Mesenchymal stem cell (in vitro differentiated cells and primary cell): ENCODE data around the gene ACMSD.
"Not testable (repeated sequence)": the region's sequence is repeated elsewhere in the genome, so short reads cannot be mapped to it uniquely, and the experiment has no call there.

Experiments used
- DNase-seq: peaks from one replicate; pipeline ENCODE4 v3.0.0-alpha.2; 2013
- H2AFZ ChIP-seq: one replicate; pipeline ENCODE4 v1.6.1; 2013; ENCODE audit warnings: low read depth, mild to moderate bottlenecking, control low read depth, inconsistent platforms, low read length, moderate library complexity
- H2AK5ac ChIP-seq: 2 replicates; pipeline ENCODE4 v1.6.1; 2013; ENCODE audit warnings: low read length, moderate library complexity, mild to moderate bottlenecking, inconsistent platforms; ENCODE audit not compliant: severe bottlenecking
- H2BK120ac ChIP-seq: one replicate; pipeline ENCODE4 v1.6.1; 2013; ENCODE audit warnings: low read depth, mild to moderate bottlenecking, inconsistent platforms, low read length, moderate library complexity
- H2BK12ac ChIP-seq, 2 experiments: one replicate each; pipeline ENCODE4 v1.6.1; 2013; ENCODE audit warnings: inconsistent platforms in 2 of 2, low read length in 2 of 2, mild to moderate bottlenecking in 2 of 2, moderate library complexity in 2 of 2, control low read depth in 1 of 2
- H2BK15ac ChIP-seq: one replicate; pipeline ENCODE4 v1.6.1; 2013; ENCODE audit warnings: mild to moderate bottlenecking, low read depth, inconsistent platforms; ENCODE audit not compliant: poor library complexity, severe bottlenecking
- H2BK5ac ChIP-seq: 2 replicates; pipeline ENCODE4 v1.6.1; 2013; ENCODE audit warnings: low read depth, mild to moderate bottlenecking, low read length, control low read depth, inconsistent platforms; ENCODE audit not compliant: poor library complexity, severe bottlenecking
- H3K14ac ChIP-seq, 2 experiments: one replicate each; pipeline ENCODE4 v1.6.1; 2013; ENCODE audit warnings: inconsistent platforms in 2 of 2, low read length in 2 of 2, control low read depth in 1 of 2, mild to moderate bottlenecking in 1 of 2, moderate library complexity in 1 of 2
- H3K18ac ChIP-seq, 2 experiments: one replicate each; pipeline ENCODE4 v1.6.1; 2013; ENCODE audit warnings: inconsistent platforms in 2 of 2, low read length in 2 of 2, control low read depth in 1 of 2, low read depth in 1 of 2, mild to moderate bottlenecking in 1 of 2
- H3K23ac ChIP-seq, 2 experiments: one replicate each; pipeline ENCODE4 v1.6.1; 2013; ENCODE audit warnings: inconsistent platforms in 2 of 2, low read length in 2 of 2, mild to moderate bottlenecking in 2 of 2, moderate library complexity in 2 of 2, control low read depth in 1 of 2
- H3K27ac ChIP-seq: 2 replicates; pipeline ENCODE4 v1.5.1; 2013; ENCODE audit warnings: mild to moderate bottlenecking, moderate library complexity, low read length, control low read depth, inconsistent platforms; ENCODE audit not compliant: poor library complexity, severe bottlenecking
- H3K27me3 ChIP-seq, 2 experiments: 2 replicates each; pipeline versions ENCODE4 v1.6.1 to v1.7.0; 2013; ENCODE audit warnings: low read length in 2 of 2, mild to moderate bottlenecking in 2 of 2, moderate library complexity in 2 of 2, control low read depth in 1 of 2, inconsistent platforms in 1 of 2; ENCODE audit not compliant: control insufficient read depth in 1 of 2, insufficient read depth in 1 of 2
- H3K36me3 ChIP-seq, 2 experiments: 2 replicates each; pipeline versions ENCODE4 v1.6.1 to v1.7.0; 2013; ENCODE audit warnings: low read length in 2 of 2, control low read depth in 1 of 2, inconsistent platforms in 1 of 2, low read depth in 1 of 2, mild to moderate bottlenecking in 1 of 2; ENCODE audit not compliant: insufficient read depth in 2 of 2, control insufficient read depth in 1 of 2
- H3K4ac ChIP-seq, 2 experiments: one replicate each; pipeline ENCODE4 v1.6.1; 2013; ENCODE audit warnings: inconsistent platforms in 2 of 2, low read length in 2 of 2, mild to moderate bottlenecking in 2 of 2, moderate library complexity in 2 of 2, control low read depth in 1 of 2, low read depth in 1 of 2
- H3K4me1 ChIP-seq: 2 replicates; pipeline ENCODE4 v1.6.1; 2013; ENCODE audit warnings: low read depth, low read length, control low read depth; ENCODE audit not compliant: control insufficient read depth, insufficient read depth
- H3K4me2 ChIP-seq: 2 replicates; pipeline ENCODE4 v1.6.1; 2013; ENCODE audit warnings: low read length, mild to moderate bottlenecking, inconsistent platforms; ENCODE audit not compliant: poor library complexity, severe bottlenecking
- H3K4me3 ChIP-seq, 2 experiments: 2 replicates each; pipeline versions ENCODE4 v1.5.1 to v1.7.0; 2013; ENCODE audit warnings: low read length in 2 of 2, mild to moderate bottlenecking in 2 of 2, control low read depth in 1 of 2, low read depth in 1 of 2; ENCODE audit not compliant: insufficient read depth in 1 of 2
- H3K79me1 ChIP-seq: replicated peaks from 2 replicates; pipeline ENCODE4 v1.6.1; 2013; ENCODE audit warnings: mild to moderate bottlenecking, control low read depth, low read length, inconsistent platforms; ENCODE audit not compliant: poor library complexity, severe bottlenecking
- H3K9ac ChIP-seq: 2 replicates; pipeline ENCODE4 v1.7.0; 2013; ENCODE audit warnings: mild to moderate bottlenecking, low read length, moderate library complexity
- H3K9me3 ChIP-seq: 2 replicates; pipeline ENCODE4 v1.7.0; 2013; ENCODE audit warnings: mild to moderate bottlenecking, low read length; ENCODE audit not compliant: control insufficient read depth
- H4K8ac ChIP-seq: one replicate; pipeline ENCODE4 v1.6.1; 2013; ENCODE audit warnings: inconsistent platforms, mild to moderate bottlenecking, low read length, moderate library complexity
- H4K91ac ChIP-seq: one replicate; pipeline ENCODE4 v1.6.1; 2013; ENCODE audit warnings: mild to moderate bottlenecking, low read length, inconsistent platforms
- WGBS: methylation state at CpG from one replicate; pipeline ENCODE4 v1.1.7; 2013; ENCODE audit warnings: mixed read lengths; 5-methylcytosine and 5-hydroxymethylcytosine counted together

The ACMSD gene

DNA sequence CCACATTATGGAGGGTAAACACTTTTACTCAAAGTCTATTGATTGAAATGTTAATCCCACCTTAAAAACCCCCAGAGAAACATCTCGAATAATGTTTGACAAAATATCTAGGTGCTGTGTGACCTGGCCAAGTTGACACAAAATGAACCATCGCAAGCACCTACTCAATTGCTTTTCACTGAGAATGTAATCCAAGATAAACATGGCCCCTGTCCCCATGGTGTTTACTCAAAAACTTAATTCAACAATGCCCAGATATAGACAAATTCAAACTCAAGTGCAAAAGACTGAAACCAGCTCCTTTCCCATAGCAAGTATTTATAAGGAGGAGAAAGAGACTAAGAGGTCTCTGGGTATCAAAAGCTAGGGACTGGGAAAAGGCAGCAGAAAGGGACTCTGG lies 15.0 kb upstream of the ACMSD start:
- Histone ChIP-seq H3K9ac (no peak overlapping the region), H3K79me1 (no peaks in the 10 kb centered on the region), H2BK15ac (no peak overlapping the region), H2BK5ac (no peak overlapping the region), H3K27me3 (no peaks in the 10 kb centered on the region), H3K36me3 (no peaks in the 10 kb centered on the region), H3K4me1 (no peaks in the 10 kb centered on the region), H3K4me3 (no peak overlapping the region), H3K4ac (no peak overlapping the region), H2BK12ac (no peak overlapping the region), H3K4me2 (no peak overlapping the region), H3K9me3 (no peaks in the 10 kb centered on the region), H4K91ac (no peak overlapping the region), H3K27ac (no peak overlapping the region), H3K18ac (no peak overlapping the region), H2AFZ (no peak overlapping the region), H4K8ac (no peak overlapping the region), H2BK120ac (no peak overlapping the region), H3K23ac (no peak overlapping the region), H3K14ac (no peak overlapping the region), H2AK5ac (no peak overlapping the region)
- WGBS: 88% methylated on average over 2 of the region's 2 CpGs
- DNase-seq: no peak

DNA sequence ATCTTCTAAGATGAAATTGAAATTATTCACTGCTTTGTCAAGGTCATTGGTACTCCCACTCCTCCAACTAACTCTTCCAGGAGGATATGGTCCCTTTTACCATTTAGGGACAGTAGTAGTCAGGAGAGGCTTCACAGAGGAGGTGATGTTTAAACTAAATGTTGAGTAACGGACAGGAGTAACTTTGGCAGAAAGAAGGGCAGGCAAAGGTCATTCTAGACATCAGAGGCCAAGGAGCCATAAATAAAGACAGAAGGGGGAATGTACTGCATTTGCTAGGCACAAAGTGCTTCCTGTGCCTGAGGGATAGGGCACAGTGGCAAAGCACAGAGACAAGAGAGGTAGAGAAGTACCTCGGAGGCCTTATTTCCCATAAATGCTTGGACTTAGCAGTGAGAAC lies 14.6 kb upstream of the ACMSD start:
- no peaks in the 10 kb centered on the region for H3K79me1 ChIP-seq
- H3K14ac ChIP-seq: no peak overlapping the region
- H2BK12ac ChIP-seq: no peak overlapping the region
- H3K4ac ChIP-seq: no peak overlapping the region
- H3K27me3 ChIP-seq: no peaks in the 10 kb centered on the region
- H3K9me3 ChIP-seq: no peaks in the 10 kb centered on the region
- no peak overlapping the region for H2BK120ac ChIP-seq
- H2BK5ac ChIP-seq: no peak overlapping the region
- H3K9ac ChIP-seq: no peak overlapping the region
- 74% methylated on average over 2 of the region's 2 CpGs for WGBS
- H3K27ac ChIP-seq: no peak overlapping the region
- H4K91ac ChIP-seq: no peak overlapping the region
- no peak overlapping the region for H3K18ac ChIP-seq
- no peaks in the 10 kb centered on the region for H3K4me1 ChIP-seq
- no peak for DNase-seq
- H2AFZ ChIP-seq: no peak overlapping the region
- H2AK5ac ChIP-seq: no peak overlapping the region
- no peak overlapping the region for H2BK15ac ChIP-seq
- H4K8ac ChIP-seq: no peak overlapping the region
- H3K4me2 ChIP-seq: no peak overlapping the region
- no peak overlapping the region for H3K23ac ChIP-seq
- H3K4me3 ChIP-seq: no peak overlapping the region
- no peaks in the 10 kb centered on the region for H3K36me3 ChIP-seq

- DNase-seq, H2BK5ac ChIP-seq, H3K27me3 ChIP-seq, H3K4ac ChIP-seq, H2AFZ ChIP-seq, H3K27ac ChIP-seq, H3K4me2 ChIP-seq, H3K4me3 ChIP-seq, H3K23ac ChIP-seq, H3K9ac ChIP-seq, H2BK120ac ChIP-seq, H3K4me1 ChIP-seq, H2AK5ac ChIP-seq, H3K36me3 ChIP-seq, H2BK15ac ChIP-seq, H3K79me1 ChIP-seq, H2BK12ac ChIP-seq, H4K91ac ChIP-seq, H3K18ac ChIP-seq, H3K14ac ChIP-seq, H3K9me3 ChIP-seq, H4K8ac ChIP-seq: not testable (repeated sequence)
- 88% methylated on average over 9 of the region's 13 CpGs for WGBS
Observed at GRCh38 chr2:134825716-134826115, 12.7 kb upstream of the ACMSD start.

- H3K4me1 ChIP-seq: peaks cover 4% of the 10 kb centered on the region
- no peak overlapping the region for H4K8ac ChIP-seq
- H2AFZ ChIP-seq: no peak overlapping the region
- H3K9ac ChIP-seq: no peak overlapping the region
- WGBS: no CpG with 5 or more reads among the region's 1 CpG
- no peak overlapping the region for H3K14ac ChIP-seq
- H3K36me3 ChIP-seq: no peaks in the 10 kb centered on the region
- no peak overlapping the region for H2BK5ac ChIP-seq
- no peak overlapping the region for H2BK120ac ChIP-seq
- no peak overlapping the region for H2AK5ac ChIP-seq
- H2BK12ac ChIP-seq: no peak overlapping the region
- no peaks in the 10 kb centered on the region for H3K79me1 ChIP-seq
- no peak overlapping the region for H2BK15ac ChIP-seq
- H4K91ac ChIP-seq: no peak overlapping the region
- peaks cover 0 to 4% of the 10 kb centered on the region in 2 experiments for H3K27me3 ChIP-seq
- H3K18ac ChIP-seq: no peak overlapping the region
- H3K27ac ChIP-seq: no peak overlapping the region
- H3K4me3 ChIP-seq: no peak overlapping the region
- H3K4me2 ChIP-seq: no peak overlapping the region
- DNase-seq: no peak
- H3K9me3 ChIP-seq: peaks cover 17% of the 10 kb centered on the region
- no peak overlapping the region for H3K23ac ChIP-seq
- H3K4ac ChIP-seq: no peak overlapping the region
Observed at GRCh38 chr2:134835471-134835870, 2.9 kb upstream of the ACMSD start.
